AG08396 (cell line): ENCODE data around the gene PCED1B.

Source experiments
- DNase-seq: peaks from one replicate; pipeline ENCODE4 v3.0.0; 2012; ENCODE audit warnings: low spot score, mixed read lengths

PCED1B gene

GRCh38 chr12:47067771-47068431 is 11.5 kb upstream of the PCED1B start:
- DNase-seq = no peak

GRCh38 chr12:47068539-47068938 is 10.9 kb upstream of the PCED1B start:
- no peak for DNase-seq

- no peak for DNase-seq
Measured at GRCh38 chr12:47070310-47070709, 9.1 kb upstream of the PCED1B start.

GRCh38 chr12:47071241-47071852 is 8.1 kb upstream of the PCED1B start:
- DNase-seq = no peak

GRCh38 chr12:47073951-47074350 is 5.5 kb upstream of the PCED1B start:
- no peak for DNase-seq

GRCh38 chr12:47074757-47075156 is 4.7 kb upstream of the PCED1B start:
- no peak for DNase-seq

GRCh38 chr12:47075192-47076084 is 4.0 kb upstream of the PCED1B start:
- no peak for DNase-seq

GRCh38 chr12:47077206-47078085 is 2.0 kb upstream of the PCED1B start:
- no peak for DNase-seq

GRCh38 chr12:47078086-47078395 is 1.4 kb upstream of the PCED1B start:
- no peak for DNase-seq

GRCh38 chr12:47078733-47079467 is 521 bp upstream of the PCED1B start:
- no peak for DNase-seq

- peak; percentile 54 for DNase-seq
Measured at GRCh38 chr12:47079981-47080724, 732 bp downstream of the PCED1B start.

- DNase-seq = no peak
Measured at GRCh38 chr12:47080725-47081502, 1.5 kb downstream of the PCED1B start.

- no peak for DNase-seq
Measured at GRCh38 chr12:47082283-47082682, 2.9 kb downstream of the PCED1B start.

GRCh38 chr12:47082796-47083621 is 3.6 kb downstream of the PCED1B start:
- peak; percentile 73 for DNase-seq

GRCh38 chr12:47084172-47084571 is 4.8 kb downstream of the PCED1B start:
- DNase-seq = no peak

- no peak for DNase-seq
Measured at GRCh38 chr12:47085815-47086252, 6.4 kb downstream of the PCED1B start.

GRCh38 chr12:47087088-47087688 is 7.8 kb downstream of the PCED1B start:
- no peak for DNase-seq
